GM21447 (cell line): Measurements from ENCODE around the gene TNFAIP8L1.

ENCODE experiments used
- ATAC-seq: cut with Tn5 transposase; IDR thresholded peaks from one replicate; pipeline ENCODE4 v1.9.1; 2021; ENCODE audit not compliant: unreplicated experiment

Gene TNFAIP8L1

DNA sequence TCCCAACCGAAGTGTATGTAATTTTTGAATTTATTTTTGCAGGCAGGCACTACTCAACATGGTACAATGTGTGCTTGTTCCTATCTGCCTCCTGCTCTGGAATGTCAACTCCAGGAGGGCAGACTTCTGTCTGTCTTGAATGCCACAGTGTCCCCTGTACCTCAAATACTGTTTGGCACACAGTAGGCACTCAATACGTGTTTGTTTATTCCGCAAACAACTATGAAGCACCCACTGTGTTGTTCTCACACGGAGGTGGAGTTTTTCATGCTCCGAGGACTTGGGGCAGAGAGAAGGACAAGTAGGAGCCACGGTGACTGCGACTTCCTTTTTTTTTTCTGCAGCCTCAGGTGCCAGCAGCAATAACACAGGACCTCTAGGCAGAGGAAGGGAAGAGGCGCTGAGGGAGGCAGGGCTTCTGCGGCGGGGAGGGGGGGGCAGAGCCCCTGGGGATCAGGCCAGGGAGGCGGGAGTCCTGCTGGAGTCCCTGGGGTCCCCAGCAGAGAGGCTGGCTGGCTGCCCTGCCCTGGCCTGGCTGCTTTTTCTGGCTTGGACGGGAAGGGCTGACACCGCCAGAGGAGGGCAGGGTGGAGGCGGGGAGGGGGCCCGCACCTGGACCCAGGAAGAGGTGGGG is 29.3 kb upstream of the TNFAIP8L1 start:
- no peak for ATAC-seq

DNA sequence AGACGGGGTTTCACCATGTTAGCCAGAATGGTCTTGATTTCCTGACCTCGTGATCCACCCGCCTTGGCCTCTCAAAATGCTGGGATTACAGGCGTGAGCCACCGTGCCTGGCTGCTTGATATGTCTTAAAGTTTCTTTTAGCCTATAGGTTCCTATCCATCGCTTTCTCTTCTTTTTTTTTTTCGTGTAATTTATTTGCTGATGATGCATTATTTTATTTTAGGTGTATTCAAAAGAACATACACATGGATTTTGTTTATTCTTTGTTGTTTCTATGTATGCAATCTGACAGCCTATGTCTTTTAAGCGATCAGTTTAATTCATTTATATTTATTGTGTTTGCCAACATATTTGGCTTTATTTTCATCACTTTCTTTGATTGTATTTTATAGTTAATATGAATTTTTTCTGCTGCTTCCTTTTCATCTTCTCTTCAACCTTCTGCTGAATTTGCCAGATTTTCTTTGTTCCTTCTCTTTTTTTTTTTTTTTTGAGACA is 26.0 kb upstream of the TNFAIP8L1 start:
- no peak for ATAC-seq

DNA sequence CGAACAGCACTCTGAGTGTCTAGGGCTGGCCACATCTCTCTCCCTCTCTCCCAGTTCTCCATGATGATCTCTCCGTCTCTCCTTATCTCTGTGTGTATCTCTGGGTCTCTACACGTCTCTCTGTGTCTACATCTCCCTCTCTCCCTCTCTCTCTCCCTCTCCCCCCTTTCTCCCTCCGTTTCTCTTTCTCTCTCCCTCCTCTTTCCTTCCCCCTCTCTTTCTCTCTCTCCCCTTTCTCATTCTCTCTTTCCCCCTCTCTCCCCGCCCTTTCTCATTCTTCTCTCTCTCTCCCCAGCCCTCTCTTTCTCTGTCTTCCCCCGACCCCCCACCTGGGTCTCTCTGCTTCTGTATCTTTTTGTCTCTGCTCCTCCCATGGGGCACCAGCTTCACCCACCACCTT is 21.3 kb upstream of the TNFAIP8L1 start:
- ATAC-seq, result no peak

DNA sequence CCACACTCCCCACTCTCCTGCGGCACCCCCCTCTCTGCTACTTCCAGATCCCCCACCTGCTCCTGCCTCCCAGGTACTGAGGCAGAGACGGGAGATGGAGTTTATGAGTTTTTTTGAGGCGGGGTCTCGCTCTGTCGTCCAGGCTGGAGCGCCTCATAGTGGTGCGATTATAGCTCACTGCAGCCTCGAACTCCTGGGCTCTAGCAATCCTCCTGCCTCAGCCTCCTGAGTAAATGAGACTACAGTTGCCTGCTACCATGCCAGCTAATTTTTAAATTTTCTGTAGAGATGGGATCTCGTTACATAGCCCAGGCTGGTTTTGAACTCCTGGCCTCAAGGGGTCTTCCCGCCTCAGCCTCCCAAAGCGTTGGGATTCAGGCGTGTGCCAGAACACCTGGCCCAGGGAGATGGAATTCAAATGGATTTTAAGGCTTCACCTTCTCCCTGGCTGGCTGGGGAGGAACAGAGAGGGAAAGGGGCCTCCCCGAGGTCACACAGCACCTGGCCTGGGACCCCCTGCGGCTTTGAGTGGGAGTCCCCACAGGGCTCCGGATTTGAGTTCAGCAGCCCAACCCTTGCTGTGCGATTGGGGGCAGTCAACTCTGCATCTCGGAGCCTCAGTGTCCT is 19.5 kb upstream of the TNFAIP8L1 start:
- no peak for ATAC-seq

DNA sequence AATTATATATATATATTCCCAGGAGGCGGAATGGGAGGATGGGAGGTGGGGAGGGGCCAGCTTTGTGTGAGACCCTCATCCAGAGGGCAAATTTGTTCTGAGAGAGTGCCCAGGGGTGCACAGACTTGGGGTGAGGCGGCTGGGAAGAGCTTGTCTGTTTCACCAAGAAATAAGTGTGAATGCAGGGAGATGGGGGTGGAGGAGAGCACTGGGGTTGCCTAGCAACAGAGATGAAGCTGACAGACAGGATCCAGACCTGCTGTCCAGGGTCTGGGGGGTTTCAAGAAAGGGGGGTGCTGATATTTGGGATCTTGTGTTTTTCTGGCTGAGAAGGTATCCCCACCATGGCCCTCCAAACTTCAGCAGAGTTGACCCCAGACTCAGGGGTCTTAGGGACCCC is 18.6 kb upstream of the TNFAIP8L1 start:
- ATAC-seq, result no peak

DNA sequence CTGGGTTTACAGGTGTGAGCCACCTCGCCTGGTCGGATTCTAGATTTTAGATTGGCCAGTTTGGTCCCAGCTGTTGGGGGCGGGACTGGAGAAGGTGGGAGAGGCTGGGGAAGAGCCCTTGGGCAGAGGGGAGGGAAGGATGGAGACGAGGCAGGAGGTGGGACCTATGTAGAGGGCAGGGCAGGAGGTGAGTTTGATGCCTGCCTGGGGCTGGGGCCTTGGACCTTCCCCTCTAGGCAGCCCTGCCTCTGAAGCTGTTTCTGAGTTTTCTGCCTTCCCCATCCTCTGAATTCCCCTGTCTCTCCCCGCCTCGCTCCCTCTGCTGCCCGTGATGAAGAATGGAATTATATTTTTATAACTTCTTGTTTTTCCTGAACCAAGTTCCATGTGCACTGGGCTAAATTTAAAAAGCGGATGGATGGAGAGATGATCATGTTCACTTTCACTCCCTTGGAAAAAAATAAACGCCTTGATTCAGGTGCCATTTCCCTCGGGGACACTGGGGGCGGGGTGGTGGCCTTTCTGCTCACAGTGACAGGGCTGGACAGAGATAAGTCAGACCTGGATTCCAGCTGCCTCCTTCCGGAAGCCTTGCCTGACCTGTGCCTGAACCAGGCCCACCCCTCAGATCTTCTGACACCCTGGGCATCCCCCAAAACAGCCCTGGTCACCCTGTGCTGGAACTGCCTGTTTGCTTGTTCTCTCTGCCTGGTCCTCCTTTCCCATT is 16.5 kb upstream of the TNFAIP8L1 start:
- no peak for ATAC-seq

DNA sequence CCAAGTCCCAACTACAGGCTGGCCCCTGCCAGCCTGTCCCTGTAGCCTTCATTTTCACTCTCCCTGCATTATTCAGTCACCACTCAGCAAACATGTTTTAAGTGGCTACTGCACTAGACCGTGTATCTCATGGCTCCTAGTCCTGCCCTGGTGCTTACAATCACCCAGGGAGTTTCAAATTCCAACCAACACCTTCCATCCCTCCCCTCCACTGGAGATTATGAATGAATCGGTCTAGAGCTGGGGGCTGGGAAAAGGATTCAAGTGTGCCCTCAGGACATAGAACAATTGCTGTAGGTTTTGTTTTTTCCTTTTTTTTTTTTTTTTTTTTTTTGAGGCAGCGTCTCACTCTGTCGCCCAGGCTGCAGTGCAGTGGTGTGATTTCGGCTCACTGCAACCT is 15.0 kb upstream of the TNFAIP8L1 start:
- ATAC-seq, result no peak

DNA sequence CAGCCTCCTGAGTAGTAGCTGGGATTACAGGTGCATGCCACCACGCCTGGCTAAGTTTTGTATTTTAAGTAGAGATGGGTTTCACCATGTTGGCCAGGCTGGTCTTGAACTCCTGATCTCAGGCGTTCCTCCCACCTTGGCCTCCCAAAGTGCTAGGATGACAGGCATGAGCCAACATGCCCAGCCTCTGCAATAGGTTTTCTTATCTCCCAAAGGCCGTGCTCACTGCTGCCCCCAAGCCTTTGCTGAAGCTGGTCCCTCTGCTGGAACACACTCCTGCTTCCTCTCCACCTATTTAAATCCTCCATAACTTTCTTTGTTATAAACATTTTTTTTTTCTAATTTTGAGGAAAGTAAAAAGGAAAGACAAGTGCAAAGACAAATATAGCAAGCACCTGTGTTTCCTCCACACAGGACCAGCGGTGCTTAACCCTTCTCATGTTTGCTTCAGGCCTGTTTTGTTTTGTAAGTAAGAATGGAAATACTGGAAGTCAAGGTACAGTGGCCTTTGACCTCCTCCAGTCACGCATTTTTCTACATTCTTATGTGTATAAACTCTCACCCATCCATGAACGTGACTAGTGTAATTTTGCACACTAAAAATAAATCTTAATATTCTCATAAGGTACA is 14.5 kb upstream of the TNFAIP8L1 start:
- no peak for ATAC-seq

DNA sequence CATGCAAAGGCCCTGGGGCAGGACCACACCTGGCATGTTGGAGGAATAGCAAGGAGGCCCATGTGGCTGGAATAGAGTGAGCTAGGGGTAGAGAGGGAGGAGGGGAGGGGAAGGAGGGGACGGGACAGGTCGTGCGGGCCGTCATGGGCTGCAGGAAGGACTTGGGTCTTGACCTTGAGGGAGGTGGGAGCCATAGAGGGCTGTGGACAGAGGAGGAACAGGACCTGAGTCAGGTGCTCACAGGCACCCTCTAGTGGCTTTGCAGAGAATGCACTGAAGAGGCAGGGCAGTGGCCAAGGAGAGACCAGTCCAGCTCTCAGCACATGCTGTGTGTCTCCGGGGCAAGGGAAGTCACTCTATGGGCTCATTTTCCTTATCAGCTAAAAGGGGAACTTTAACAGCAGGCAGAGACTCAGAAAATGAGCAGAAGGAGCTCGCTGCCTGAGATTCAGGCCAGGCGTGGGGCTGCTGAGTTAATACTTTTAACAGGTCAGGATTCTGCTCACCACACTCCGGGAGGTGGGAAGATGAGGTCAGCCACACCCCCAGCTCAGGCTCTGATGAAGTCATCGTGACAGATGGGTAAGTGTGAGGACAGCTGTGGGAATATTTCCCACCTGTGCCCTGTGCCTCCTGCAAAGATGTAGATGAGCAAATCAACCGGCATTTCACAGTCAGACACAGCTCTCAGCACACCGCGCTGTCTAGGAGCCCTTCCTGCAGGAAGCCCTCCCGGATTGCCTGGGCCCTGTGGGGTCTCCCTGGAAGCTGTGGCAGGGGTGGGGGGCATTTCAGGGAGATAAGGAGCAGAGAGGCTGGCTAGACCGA is 6.0 kb upstream of the TNFAIP8L1 start:
- no peak for ATAC-seq

DNA sequence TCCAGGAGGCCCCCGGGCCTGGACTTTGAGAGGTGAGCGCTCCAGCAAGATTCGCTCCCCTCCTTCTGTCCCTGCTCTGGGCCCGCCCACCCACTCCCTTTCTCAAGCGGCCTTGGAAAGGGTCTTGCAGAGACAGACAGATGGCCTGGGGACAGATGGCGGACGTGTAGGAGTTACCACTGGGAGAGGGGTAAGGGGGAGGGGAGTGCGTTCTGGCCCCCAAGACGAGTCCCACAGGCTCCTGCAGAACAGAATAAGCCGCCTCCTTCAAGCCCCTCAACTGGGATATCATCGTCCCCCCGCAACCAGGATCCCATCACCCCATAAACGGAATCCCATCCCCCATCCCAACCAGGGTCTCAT is 3.6 kb upstream of the TNFAIP8L1 start:
- ATAC-seq, result no peak

DNA sequence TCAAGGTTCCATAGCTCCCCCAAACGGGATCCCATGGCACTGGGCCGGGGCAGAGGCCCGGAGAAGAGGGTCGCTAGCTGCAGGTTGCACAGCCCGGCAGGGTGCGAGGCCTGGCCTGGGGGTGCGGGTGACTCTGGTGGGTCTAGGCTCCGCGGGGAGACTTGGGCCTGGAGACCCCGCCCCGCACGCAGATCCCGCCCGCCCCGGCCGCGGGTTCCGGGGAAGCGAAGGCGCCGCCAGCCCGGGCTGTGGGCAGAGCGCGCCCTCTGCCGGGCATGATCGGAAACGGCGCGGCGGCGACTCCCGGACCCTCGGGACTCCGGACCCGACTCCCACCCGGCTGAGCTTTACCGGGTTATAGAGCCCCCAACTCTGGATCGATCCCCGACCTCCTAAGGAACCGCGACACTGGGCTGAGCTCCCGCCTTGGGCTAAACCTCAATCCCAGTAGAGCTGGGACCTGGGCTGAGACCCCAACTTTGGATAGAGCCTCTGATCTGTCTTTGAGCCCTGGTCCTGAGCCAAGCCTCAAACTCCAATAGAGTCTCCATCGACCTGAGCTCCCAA is 3.1 kb upstream of the TNFAIP8L1 start:
- ATAC-seq, result no peak

DNA sequence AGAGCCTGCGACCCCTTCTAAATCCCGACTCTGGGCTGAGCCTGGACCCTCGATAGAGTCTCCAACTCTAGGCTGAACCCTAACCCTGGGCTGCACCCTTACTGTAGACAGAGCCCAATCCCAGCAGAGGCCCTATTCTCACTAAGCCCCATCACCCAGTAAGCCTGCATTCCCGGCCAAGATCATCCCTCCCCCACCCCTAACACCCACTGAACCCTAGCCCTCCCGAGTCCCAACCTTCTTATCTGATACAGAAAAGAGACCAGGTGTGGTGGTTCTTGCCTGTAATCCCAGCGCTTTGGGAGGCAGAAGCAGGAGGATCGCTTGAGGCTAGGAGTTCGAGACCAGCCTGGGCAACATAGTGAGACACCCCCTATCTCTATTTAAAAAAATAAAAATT is 2.6 kb upstream of the TNFAIP8L1 start:
- no peak for ATAC-seq

DNA sequence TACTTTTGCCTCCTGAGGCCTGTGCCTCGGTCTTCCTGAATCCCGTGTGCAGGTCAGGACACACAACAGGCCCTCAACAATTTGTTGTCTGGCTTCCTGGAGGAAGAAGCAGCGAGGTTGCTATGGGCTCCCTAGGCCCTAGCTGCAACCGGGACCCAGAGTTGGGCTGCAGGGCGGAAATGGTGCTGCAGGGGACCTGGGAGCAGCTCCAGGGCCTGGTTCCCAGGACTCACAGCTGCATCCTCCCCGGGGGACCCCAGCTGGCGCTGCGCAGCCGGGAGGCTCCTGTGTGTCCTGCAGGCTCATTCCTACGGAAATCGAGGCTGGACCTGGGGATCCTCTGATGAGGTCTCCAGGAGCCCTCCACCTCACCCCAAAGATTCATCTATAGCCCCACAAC is 999 bp upstream of the TNFAIP8L1 start:
- ATAC-seq, result no peak

DNA sequence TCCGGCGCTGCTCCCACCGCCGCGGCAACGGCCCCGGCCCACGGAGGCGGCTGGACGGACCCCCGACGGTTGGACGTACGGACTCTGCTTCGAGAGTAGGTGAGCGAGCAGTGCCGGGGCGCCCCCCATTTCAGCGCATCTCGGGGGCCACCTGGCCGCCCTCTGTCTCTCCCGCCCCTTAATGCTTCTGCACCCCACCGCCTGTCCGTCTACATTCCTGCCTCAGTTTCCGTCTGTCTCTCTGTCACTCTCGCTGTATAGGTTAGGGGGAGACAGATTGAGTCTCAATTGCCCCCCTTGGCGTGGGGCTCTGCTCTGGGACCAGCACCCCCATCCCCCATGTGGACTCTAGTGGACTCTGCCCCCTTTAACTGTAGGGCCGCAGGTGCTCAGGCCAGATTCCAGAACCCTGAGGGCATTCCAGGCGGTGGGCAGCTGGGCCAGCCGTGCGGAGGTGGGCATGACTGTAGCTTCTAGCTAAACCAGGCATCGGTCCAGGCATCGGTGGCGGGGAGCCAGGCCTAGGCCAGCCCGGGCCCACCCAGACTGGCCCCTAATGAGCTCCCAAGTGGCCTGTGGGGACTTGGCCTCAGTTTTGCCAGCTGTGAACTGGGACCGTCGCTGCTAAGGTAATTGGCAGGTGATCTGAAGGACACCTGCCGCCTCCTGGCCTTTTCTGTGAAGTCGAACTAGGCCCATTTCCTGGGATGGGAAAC is 373 bp downstream of the TNFAIP8L1 start:
- peak; percentile 12 for ATAC-seq

DNA sequence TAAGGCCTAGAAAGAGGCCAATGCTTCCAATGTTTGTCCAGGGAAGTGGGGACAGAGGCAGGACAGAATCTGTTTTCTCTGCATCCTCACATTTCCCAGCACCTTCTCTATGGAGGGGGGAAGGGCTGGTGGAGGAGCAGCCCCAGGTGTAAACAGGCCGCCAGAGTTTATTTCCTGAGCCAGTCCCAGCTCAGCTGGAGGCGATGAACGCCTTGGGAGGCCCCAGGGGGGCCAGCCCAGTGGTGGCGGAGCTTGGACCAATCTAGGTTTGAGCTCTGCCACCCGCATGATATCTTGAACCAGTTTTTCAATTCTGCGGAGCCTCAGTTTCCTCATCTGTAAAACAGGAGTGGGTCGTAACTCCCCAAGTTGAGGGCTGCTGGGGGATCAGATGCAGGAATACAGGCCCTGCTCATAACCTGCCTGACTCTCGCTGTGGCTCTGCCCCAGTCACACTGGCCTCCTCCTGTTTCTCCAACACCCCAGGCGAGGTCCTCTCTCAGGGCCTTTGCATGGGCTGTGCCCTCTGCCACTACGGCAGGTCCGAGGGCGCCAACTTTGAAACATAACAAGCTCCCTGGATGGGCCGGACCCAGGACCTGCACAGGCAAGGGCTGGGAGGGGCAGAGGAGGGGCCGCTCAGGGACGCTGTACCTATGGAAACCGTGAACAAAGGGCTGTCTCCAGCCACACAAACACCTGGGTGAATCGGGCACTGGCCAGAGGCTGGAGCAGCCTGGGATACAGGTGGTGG is 1.1 kb downstream of the TNFAIP8L1 start:
- no peak for ATAC-seq

DNA sequence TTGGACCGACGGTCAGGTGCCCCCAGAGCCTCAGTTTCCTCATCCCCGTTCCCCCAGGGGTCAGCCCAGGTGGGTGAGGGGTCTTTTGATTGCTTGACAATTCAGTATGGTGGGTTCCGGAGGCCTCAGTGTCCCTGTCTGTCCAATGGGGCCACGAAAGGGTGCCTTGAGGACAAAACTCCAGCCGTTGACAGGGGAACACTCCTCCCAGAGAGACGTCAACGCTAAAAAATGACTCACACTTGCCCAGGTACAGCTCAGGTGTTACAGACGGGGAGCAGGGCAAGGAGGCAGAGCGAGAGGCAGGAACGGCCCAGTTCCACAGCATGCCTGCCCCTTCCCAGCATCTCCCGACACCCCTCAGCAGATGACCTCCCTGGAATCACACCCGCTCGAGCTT is 1.8 kb downstream of the TNFAIP8L1 start:
- ATAC-seq, result no peak

DNA sequence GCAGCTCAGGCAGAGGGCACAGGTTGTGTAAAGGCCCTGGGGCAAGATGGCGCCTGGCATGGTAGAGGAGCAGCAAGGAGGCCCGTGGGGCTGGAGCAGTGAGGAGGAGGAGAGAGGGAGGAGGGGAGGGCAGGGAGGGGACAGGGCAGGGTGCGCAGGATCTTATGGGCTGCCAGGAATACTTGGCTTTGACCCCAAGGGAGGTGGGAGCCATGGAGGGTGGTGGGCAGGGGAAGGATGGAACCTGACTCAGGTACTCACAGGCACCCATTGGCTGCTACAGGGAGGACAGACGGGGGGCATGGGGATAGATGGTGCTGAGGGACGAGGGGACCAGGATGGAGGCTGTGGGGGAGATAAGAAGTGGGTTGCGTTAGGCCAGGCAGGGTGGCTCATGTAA is 3.3 kb downstream of the TNFAIP8L1 start:
- no peak for ATAC-seq

DNA sequence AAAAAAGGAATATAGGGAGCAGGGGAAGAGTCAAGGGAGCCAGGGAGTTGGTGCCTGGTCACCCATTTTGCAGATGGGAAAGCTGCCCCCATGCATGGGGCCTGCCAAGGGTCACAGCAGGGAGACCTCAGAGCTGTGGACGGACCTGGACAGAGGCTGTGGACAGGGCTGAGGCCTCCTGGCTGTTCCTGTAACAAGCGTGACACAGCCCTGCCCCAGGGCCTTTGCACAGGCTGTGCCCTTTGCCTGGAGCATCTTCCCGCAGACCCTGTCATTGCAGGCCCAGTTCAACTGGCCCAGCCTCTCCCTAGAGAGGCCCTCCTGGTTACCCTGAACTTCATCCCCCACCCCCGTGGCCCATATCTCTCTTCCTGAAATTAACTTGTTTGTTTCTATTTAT is 6.4 kb downstream of the TNFAIP8L1 start:
- no peak for ATAC-seq
